Measurements from ENCODE around the gene YY1.
A peak's percentile ranks its signal among the peaks of the same experiment; 100 is the strongest.

YY1 gene

DNA sequence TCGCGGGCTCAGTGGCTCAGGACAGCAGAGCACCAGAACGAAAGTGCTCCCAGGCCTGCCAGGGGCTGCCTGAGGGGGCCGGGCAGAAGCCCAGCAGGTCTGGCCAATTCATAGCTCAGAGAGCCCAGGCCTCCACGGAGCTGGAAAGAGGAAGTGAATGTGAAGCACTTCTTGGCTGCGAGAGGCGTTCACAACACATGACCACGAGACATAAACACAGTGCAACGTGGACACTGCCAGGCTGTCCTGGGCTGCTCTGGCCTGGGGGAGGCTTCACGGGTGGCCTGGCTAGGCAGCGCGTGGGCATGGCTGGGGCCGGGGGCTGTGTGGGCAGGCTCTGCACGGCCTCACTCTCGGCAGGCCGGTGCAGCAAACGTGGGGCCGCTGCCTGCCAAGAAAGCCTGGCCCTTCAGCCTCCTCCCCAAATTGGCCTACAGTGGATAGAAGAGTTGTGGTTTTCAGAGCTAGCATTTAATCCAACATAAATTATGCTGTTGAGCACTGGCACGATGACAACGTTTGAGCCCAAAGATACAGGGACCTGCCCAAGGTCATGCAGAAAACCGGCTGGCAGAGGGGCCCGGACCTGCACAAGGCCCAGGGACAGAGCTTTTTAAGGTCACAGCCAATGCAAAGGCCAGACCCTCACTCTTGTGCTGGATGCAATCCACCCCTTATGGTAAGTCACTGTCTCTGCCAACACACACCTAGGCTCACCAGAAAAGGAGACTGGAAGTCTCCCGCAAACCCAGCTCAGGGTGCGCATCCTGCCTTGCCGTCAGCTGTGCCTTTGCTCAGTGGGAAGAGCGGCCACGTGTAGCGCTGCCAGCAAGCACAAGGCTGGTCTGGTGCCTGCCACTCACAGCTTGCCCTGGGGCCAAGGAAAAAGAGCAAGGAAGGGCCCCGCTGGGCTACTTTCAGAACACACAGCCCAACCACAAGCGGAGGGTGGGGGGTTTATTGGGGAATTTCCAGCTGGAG lies 58.7 kb downstream of the YY1 start:
- TF ChIP-seq TAF1 (IDR thresholded peaks at IDR 0.05; ENCODE audit: borderline replicate concordance, insufficient read depth, low read length) (no peak), FOXP2 (optimal IDR thresholded peaks at IDR 0.05; ENCODE audit: borderline replicate concordance, extremely low read depth, extremely low read length, insufficient read depth) (peak; percentile 66), POLR2AphosphoS5 (IDR thresholded peaks at IDR 0.05; ENCODE audit: low read depth, low read length) (no peak)
- TF ChIP-seq, protein P1, sequence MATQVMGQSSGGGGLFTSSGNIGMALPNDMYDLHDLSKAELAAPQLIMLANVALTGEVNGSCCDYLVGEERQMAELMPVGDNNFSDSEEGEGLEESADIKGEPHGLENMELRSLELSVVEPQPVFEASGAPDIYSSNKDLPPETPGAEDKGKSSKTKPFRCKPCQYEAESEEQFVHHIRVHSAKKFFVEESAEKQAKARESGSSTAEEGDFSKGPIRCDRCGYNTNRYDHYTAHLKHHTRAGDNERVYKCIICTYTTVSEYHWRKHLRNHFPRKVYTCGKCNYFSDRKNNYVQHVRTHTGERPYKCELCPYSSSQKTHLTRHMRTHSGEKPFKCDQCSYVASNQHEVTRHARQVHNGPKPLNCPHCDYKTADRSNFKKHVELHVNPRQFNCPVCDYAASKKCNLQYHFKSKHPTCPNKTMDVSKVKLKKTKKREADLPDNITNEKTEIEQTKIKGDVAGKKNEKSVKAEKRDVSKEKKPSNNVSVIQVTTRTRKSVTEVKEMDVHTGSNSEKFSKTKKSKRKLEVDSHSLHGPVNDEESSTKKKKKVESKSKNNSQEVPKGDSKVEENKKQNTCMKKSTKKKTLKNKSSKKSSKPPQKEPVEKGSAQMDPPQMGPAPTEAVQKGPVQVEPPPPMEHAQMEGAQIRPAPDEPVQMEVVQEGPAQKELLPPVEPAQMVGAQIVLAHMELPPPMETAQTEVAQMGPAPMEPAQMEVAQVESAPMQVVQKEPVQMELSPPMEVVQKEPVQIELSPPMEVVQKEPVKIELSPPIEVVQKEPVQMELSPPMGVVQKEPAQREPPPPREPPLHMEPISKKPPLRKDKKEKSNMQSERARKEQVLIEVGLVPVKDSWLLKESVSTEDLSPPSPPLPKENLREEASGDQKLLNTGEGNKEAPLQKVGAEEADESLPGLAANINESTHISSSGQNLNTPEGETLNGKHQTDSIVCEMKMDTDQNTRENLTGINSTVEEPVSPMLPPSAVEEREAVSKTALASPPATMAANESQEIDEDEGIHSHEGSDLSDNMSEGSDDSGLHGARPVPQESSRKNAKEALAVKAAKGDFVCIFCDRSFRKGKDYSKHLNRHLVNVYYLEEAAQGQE (IDR thresholded peaks at IDR 0.05; ENCODE audit: insufficient read depth in 1 of 2, low read depth in 2 of 2, low read length in 2 of 2): no peak

- TF ChIP-seq SIN3A (IDR thresholded peaks at IDR 0.05; ENCODE audit: borderline replicate concordance, insufficient read depth, low read length) (no peak), POLR2AphosphoS5 (IDR thresholded peaks at IDR 0.05; ENCODE audit: low read depth, low read length) (no peak), TAF1 (IDR thresholded peaks at IDR 0.05; ENCODE audit: borderline replicate concordance, insufficient read depth, low read length) (no peak), FOXP2 (optimal IDR thresholded peaks at IDR 0.05; ENCODE audit: borderline replicate concordance, extremely low read depth, extremely low read length, insufficient read depth) (no peak)
- TF ChIP-seq, protein P1 (IDR thresholded peaks at IDR 0.05; ENCODE audit: insufficient read depth in 1 of 2, low read depth in 2 of 2, low read length in 2 of 2): no peak
Measured at GRCh38 chr14:100298551-100299237, 59.8 kb downstream of the YY1 start.

GRCh38 chr14:100299238-100299560 lies 60.3 kb downstream of the YY1 start:
- TF ChIP-seq POLR2AphosphoS5 (IDR thresholded peaks at IDR 0.05; ENCODE audit: low read depth, low read length) (no peak), SIN3A (IDR thresholded peaks at IDR 0.05; ENCODE audit: borderline replicate concordance, insufficient read depth, low read length) (no peak), TAF1 (IDR thresholded peaks at IDR 0.05; ENCODE audit: borderline replicate concordance, insufficient read depth, low read length) (no peak), FOXP2 (optimal IDR thresholded peaks at IDR 0.05; ENCODE audit: borderline replicate concordance, extremely low read depth, extremely low read length, insufficient read depth) (no peak)
- TF ChIP-seq, protein P1 (IDR thresholded peaks at IDR 0.05; ENCODE audit: insufficient read depth in 1 of 2, low read depth in 2 of 2, low read length in 2 of 2): no peak

- TF ChIP-seq TAF1 (IDR thresholded peaks at IDR 0.05; ENCODE audit: borderline replicate concordance, insufficient read depth, low read length): no peak
- TF ChIP-seq POLR2AphosphoS5 (IDR thresholded peaks at IDR 0.05; ENCODE audit: low read depth, low read length): no peak
- TF ChIP-seq FOXP2 (optimal IDR thresholded peaks at IDR 0.05; ENCODE audit: borderline replicate concordance, extremely low read depth, extremely low read length, insufficient read depth): no peak
- TF ChIP-seq, protein P1 (IDR thresholded peaks at IDR 0.05; ENCODE audit: insufficient read depth in 1 of 2, low read depth in 2 of 2, low read length in 2 of 2): no peak
- TF ChIP-seq SIN3A (IDR thresholded peaks at IDR 0.05; ENCODE audit: borderline replicate concordance, insufficient read depth, low read length): no peak
Measured at GRCh38 chr14:100302616-100303015, 63.7 kb downstream of the YY1 start.

Data from PFSK-1 (cell line).